OCI-LY3 (cell line): ENCODE data around the gene ARMH3.

ENCODE experiments used
- CTCF ChIP-seq: fragments of 200-600, 300-600 bp; sonication (generic); IDR thresholded peaks from 2 replicates; pipeline ENCODE4 v1.5.1; 2014; ENCODE audit warnings: antibody characterized with exemption, low read length, low read depth
- EZH2phosphoT487 ChIP-seq: fragments of 200-600 bp; shearing (Covaris generic); IDR thresholded peaks from 2 replicates; pipeline ENCODE4 v1.6.1; 2018; ENCODE audit warnings: antibody characterized with exemption, mixed run types, low read depth

GRCh38 chr10:101867931-101868330 is 188.0 kb downstream of the ARMH3 start:
- TF ChIP-seq CTCF (no peak), EZH2phosphoT487 (no peak)
